GM12891 (cell line): ENCODE data around the gene DPP7.

ENCODE experiments used
- POLR2A ChIP-seq: IDR thresholded peaks from 2 replicates; pipeline ENCODE4 v1.6.1; 2011; ENCODE audit warnings: low read depth, low read length, control low read depth
- POLR2AphosphoS5 ChIP-seq: IDR thresholded peaks from 2 replicates; pipeline ENCODE4 v1.6.1; 2011; ENCODE audit warnings: low read depth, low read length, control low read depth
- TAF1 ChIP-seq: IDR thresholded peaks from 2 replicates; pipeline ENCODE4 v1.6.1; 2011; ENCODE audit warnings: low read depth, low read length, control low read depth

DNA sequence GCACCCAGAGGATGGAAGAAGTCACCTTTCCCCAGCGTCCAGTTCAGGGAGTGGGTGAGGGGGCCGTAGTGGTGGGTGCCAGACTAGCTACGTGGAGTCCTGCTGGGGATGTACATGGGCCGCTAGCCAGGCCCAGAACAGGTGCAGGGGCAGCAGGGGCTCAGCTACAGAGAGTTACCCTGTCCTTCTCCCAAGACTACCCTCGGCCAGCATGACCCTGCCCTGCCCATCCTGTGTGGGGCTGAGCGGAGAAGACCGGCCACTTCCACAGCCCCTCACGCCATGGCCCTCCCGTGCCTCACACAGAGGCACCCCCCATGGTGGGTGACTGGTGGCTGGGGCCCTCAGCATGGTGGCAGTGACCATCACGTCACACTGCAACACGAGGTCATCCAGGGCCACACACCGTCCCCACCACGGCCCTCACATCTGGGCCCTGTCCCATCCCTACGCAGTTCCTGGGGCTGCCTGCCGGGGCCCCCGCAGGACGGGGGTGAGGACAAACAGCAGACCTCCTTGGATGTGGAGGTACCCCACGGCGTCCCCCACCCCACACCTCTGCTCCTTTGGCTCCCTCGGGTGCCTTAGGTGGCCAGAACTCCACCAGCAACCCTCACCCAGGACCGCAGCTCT is 977 bp upstream of the DPP7 start:
- TF ChIP-seq TAF1 (no peak), POLR2AphosphoS5 (no peak), POLR2A (no peak)
